ENCODE measurements around the gene EHD1. TPM values are rescaled to one million over a fixed set of nuclear protein-coding genes. Genes with fewer than 3 reads are reported as not detected.
A peak's percentile ranks its signal among the peaks of the same experiment; 100 is the strongest.

Gene EHD1
- polyA plus RNA-seq, 3 donors, result 30.3 to 212 (median 48.4) TPM

DNA sequence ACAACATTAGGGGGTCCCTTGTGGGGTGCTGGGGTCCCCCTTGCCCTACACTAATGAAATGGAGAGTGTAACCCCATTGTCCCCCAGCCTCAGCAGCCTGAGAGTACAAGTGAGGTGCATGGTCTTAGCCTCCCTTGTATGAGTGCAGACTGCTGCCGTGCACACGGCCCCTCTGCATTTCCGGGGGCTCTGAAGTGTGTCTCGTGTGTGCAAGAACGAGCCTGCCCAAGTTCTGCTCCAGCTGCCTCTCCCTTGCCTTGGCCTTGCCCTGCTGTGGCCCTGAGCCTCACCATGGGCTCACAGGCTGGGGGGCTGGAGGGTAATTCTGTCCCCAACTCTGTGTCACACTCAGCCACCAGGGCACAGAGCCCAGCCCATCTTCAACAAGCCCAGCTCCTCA is 5.2 kb upstream of the EHD1 start:
- H3K79me2 ChIP-seq (ENCODE audit: insufficient read depth, low read length), result no peaks in the 10 kb centered on the region
- WGBS (ENCODE audit: insufficient coverage), result 100% methylated on average over 5 of the region's 5 CpGs
- Mint-ChIP-seq H3K9me3 (peaks cover 0 to 3% (median 0%) of the 10 kb centered on the region in 7 donors), H3K36me3 (peaks cover 0 to 5% of the 10 kb centered on the region in 2 donors), H3K4me3 (peak overlapping the region in 1 of 2 donors; percentile 63), H3K27ac (peak overlapping the region in 2 of 7 donors; percentile 85 to 89), H3K27me3 (ENCODE audit: low read depth in 3 of 3) (peaks cover 8 to 22% (median 9%) of the 10 kb centered on the region in 3 donors), H3K4me1 (peaks cover 69% of the 10 kb centered on the region)
- H3K27me3 ChIP-seq (ENCODE audit: control insufficient read depth in 2 of 2, insufficient read depth in 2 of 2, low read length in 2 of 2), result peaks cover 0 to 7% of the 10 kb centered on the region in 2 donors
- H3K4me3 ChIP-seq (replicated peaks in 1 of 3; ENCODE audit: low read depth in 2 of 3, low read length in 3 of 3), result no peak overlapping the region
- H3K36me3 ChIP-seq (replicated peaks in 1 of 2; ENCODE audit: control insufficient read depth in 1 of 2, insufficient read depth in 2 of 2, low read length in 2 of 2), result no peaks in the 10 kb centered on the region
- no peak overlapping the region for H2AFZ ChIP-seq (ENCODE audit: insufficient read depth, low read depth, low read length, poor library complexity, severe bottlenecking)
- no peak overlapping the region for H3K9ac ChIP-seq (ENCODE audit: insufficient read depth, low read length, poor library complexity, severe bottlenecking)
- no peaks in the 10 kb centered on the region for H4K20me1 ChIP-seq (ENCODE audit: insufficient read depth, low read length)
- no peak for DNase-seq
- no peak overlapping the region for H3K27ac ChIP-seq (ENCODE audit: low read depth in 1 of 2, low read length in 2 of 2)
- no peak overlapping the region for H3K4me2 ChIP-seq (replicated peaks; ENCODE audit: extremely low read depth, low read length, poor library complexity, severe bottlenecking)
- peaks cover 66 to 73% of the 10 kb centered on the region in 2 donors for H3K4me1 ChIP-seq (ENCODE audit: control insufficient read depth in 1 of 2, insufficient read depth in 2 of 2, low read length in 2 of 2)
- intact Hi-C loops (cut with micrococcal nuclease), result no loop called here
- TF ChIP-seq, protein P1, sequence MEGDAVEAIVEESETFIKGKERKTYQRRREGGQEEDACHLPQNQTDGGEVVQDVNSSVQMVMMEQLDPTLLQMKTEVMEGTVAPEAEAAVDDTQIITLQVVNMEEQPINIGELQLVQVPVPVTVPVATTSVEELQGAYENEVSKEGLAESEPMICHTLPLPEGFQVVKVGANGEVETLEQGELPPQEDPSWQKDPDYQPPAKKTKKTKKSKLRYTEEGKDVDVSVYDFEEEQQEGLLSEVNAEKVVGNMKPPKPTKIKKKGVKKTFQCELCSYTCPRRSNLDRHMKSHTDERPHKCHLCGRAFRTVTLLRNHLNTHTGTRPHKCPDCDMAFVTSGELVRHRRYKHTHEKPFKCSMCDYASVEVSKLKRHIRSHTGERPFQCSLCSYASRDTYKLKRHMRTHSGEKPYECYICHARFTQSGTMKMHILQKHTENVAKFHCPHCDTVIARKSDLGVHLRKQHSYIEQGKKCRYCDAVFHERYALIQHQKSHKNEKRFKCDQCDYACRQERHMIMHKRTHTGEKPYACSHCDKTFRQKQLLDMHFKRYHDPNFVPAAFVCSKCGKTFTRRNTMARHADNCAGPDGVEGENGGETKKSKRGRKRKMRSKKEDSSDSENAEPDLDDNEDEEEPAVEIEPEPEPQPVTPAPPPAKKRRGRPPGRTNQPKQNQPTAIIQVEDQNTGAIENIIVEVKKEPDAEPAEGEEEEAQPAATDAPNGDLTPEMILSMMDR (IDR thresholded peaks at IDR 0.05), result no peak
- H3K9me3 ChIP-seq (replicated peaks in 1 of 2; ENCODE audit: control insufficient read depth in 1 of 2, insufficient read depth in 1 of 2, low read length in 2 of 2), result no peaks in the 10 kb centered on the region

DNA sequence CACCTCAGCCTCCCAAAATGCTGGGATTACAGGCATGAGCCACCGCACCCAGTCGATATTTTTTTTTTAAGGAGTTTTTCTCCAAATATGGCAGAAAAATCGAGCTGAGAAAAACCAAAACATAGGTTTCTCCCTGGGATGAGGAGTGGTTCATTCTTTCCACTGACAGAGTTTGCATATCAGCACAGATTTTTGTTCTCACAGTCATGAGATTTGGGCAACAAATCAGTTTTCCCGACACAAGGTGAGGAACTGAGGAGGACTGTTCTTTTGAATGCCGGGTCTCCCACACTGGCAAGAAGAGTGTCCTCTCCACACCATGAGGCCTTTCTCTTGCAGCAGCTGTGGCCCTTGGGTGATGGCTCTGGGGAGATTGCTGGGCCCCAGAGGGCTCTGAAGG is 3.8 kb upstream of the EHD1 start:
- peak overlapping the region in 1 of 2 donors; percentile 33 for H3K4me3 Mint-ChIP-seq
- H3K27me3 Mint-ChIP-seq (ENCODE audit: low read depth in 3 of 3), result peaks cover 6 to 25% (median 9%) of the 10 kb centered on the region in 3 donors
- H3K9me3 Mint-ChIP-seq, result peaks cover 0 to 3% (median 0%) of the 10 kb centered on the region in 7 donors
- TF ChIP-seq, protein P1 (IDR thresholded peaks at IDR 0.05), result no peak
- H3K4me2 ChIP-seq (replicated peaks; ENCODE audit: extremely low read depth, low read length, poor library complexity, severe bottlenecking), result no peak overlapping the region
- peaks cover 58% of the 10 kb centered on the region for H3K4me1 Mint-ChIP-seq
- no peak overlapping the region for H2AFZ ChIP-seq (ENCODE audit: insufficient read depth, low read depth, low read length, poor library complexity, severe bottlenecking)
- H3K9ac ChIP-seq (ENCODE audit: insufficient read depth, low read length, poor library complexity, severe bottlenecking), result no peak overlapping the region
- H3K4me1 ChIP-seq (ENCODE audit: control insufficient read depth in 1 of 2, insufficient read depth in 2 of 2, low read length in 2 of 2), result peaks cover 60 to 67% of the 10 kb centered on the region in 2 donors
- intact Hi-C loops (cut with micrococcal nuclease), result no loop called here
- H3K27ac ChIP-seq (ENCODE audit: low read depth in 1 of 2, low read length in 2 of 2), result no peak overlapping the region
- H3K79me2 ChIP-seq (ENCODE audit: insufficient read depth, low read length), result peaks cover 12% of the 10 kb centered on the region
- H3K9me3 ChIP-seq (replicated peaks in 1 of 2; ENCODE audit: control insufficient read depth in 1 of 2, insufficient read depth in 1 of 2, low read length in 2 of 2), result no peaks in the 10 kb centered on the region
- H3K4me3 ChIP-seq (replicated peaks in 1 of 3; ENCODE audit: low read depth in 2 of 3, low read length in 3 of 3), result no peak overlapping the region
- peaks cover 0 to 9% of the 10 kb centered on the region in 2 donors for H3K36me3 Mint-ChIP-seq
- DNase-seq, result no peak
- no peak overlapping the region for H3K27ac Mint-ChIP-seq
- H3K36me3 ChIP-seq (replicated peaks in 1 of 2; ENCODE audit: control insufficient read depth in 1 of 2, insufficient read depth in 2 of 2, low read length in 2 of 2), result no peaks in the 10 kb centered on the region
- peaks cover 0 to 7% of the 10 kb centered on the region in 2 donors for H3K27me3 ChIP-seq (ENCODE audit: control insufficient read depth in 2 of 2, insufficient read depth in 2 of 2, low read length in 2 of 2)
- peaks cover 12% of the 10 kb centered on the region for H4K20me1 ChIP-seq (ENCODE audit: insufficient read depth, low read length)
- WGBS (ENCODE audit: insufficient coverage), result no CpG with 5 or more reads among the region's 5 CpGs

All from CD14-positive monocyte (primary cell).